Ramos (cell line): Measurements from ENCODE around the gene TMEM37.

Experiments used
- in situ Hi-C: fragments of 300-500 bp; cut with MboI; formaldehyde crosslinking; loops from one replicate; pipeline ENCODE4 v1.14.3; 2022; ENCODE audit warnings: low sequenced_read_pairs; ENCODE audit not compliant: unreplicated experiment

The TMEM37 gene

DNA sequence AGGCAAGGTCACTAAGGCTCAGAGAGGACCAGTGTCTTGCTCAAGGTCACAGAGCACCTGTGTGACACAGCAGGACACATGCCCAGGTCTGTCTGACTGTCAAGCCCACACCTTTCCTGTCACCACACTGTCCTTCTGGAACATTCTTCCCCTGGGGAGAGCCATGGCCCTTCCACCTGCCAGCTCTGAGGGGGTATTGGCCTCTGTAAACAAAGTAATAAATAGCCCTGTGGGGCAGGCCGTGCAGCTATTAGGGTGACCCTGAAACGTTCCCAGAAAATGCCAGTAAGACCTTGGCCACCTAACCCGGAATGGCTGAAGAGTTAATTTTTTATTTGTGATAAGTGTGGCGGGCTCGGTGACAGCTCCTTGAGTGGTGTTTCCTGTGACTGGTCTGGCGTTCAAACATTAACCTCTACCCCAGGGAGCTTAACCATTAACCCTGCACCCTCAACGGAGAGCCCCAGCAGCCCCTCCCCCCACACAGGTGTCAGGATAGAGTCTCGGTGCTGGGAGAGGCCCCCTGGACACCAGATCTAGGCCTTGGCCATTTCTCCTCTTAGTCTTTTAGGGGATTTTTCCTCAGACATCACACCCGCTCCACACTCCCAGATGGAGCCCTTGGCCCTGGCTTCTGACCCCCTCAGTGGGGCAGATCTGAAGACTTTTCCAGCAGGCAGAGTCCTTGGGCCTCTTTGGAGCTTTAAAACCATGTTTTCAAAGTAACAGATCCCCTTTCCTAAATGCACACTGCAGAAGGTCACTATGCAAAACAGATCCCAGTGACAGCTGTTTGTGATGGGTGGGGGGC is 56.0 kb downstream of the TMEM37 start:
- in situ Hi-C loops: no loop called here
